A673 (cell line): ENCODE measurements around the gene KLKB1. TPM values are rescaled to one million over a fixed set of nuclear protein-coding genes. Genes with fewer than 3 reads are reported as not detected.

Experiments
- BruUV-seq: library from RNA; stranded (reverse); fragments of 400-500 nt; replicated peaks from 2 replicates; lab custom pipeline; 2021; lab: Mats Ljungman, UMichigan
- CTCF ChIA-PET: fragments of 300-600 bp; sonication (Branson Sonifier 250); formaldehyde crosslinking; loops from one replicate; lab custom pipeline; 2022; ENCODE audit warnings: antibody characterized with exemption; lab: Charles Lee
- POLR2A ChIA-PET: fragments of 300-600 bp; sonication (Branson Sonifier 250); formaldehyde crosslinking; loops from one replicate; lab custom pipeline; 2022; ENCODE audit warnings: antibody characterized with exemption; ENCODE audit not compliant: low non-redundant PET; lab: Charles Lee
- DNase-seq: peaks from one replicate; pipeline ENCODE4 v3.0.0-alpha.2; 2015; ENCODE audit warnings: low spot score
- H3K27ac ChIP-seq: fragments of 200-600 bp; sonication (generic); 2 replicates; pipeline ENCODE4 v1.5.1; 2016; ENCODE audit warnings: mixed run types, low read depth, mild to moderate bottlenecking, mixed read lengths, antibody characterized with exemption, low read length; ENCODE audit not compliant: poor library complexity, severe bottlenecking
- H3K27me3 ChIP-seq: fragments of 200-600 bp; sonication (generic); replicated peaks from 2 replicates; pipeline ENCODE4 v1.6.1; 2017; ENCODE audit warnings: mixed run types, low read depth, mild to moderate bottlenecking, mixed read lengths, antibody characterized with exemption, low read length; ENCODE audit not compliant: insufficient read depth, poor library complexity
- H3K36me3 ChIP-seq: fragments of 200-600 bp; sonication (generic); 2 replicates; pipeline ENCODE4 v1.6.1; 2016; ENCODE audit warnings: mixed run types, mild to moderate bottlenecking, mixed read lengths, antibody characterized with exemption, low read length; ENCODE audit not compliant: insufficient read depth, poor library complexity, severe bottlenecking
- H3K4me1 ChIP-seq: fragments of 200-600 bp; sonication (generic); 2 replicates; pipeline ENCODE4 v1.6.1; 2017; ENCODE audit warnings: mixed run types, mild to moderate bottlenecking, mixed read lengths, antibody characterized with exemption, low read length; ENCODE audit not compliant: insufficient read depth, poor library complexity, severe bottlenecking
- H3K4me3 ChIP-seq: fragments of 200-600 bp; sonication (generic); 2 replicates; pipeline ENCODE4 v1.5.1; 2016; ENCODE audit warnings: low read depth, mixed run types, mild to moderate bottlenecking, mixed read lengths, low read length; ENCODE audit not compliant: poor library complexity, severe bottlenecking
- H3K9me3 ChIP-seq: fragments of 200-600 bp; sonication (generic); 2 replicates; pipeline ENCODE4 v1.6.1; 2016; ENCODE audit warnings: mixed run types, low read depth, mild to moderate bottlenecking, mixed read lengths, antibody characterized with exemption, low read length; ENCODE audit not compliant: poor library complexity, severe bottlenecking
- EZH2 ChIP-seq: fragments of 200-600 bp; sonication (generic); IDR thresholded peaks from 2 replicates; pipeline ENCODE4 v1.6.1; 2017; ENCODE audit warnings: borderline replicate concordance, low read depth, mild to moderate bottlenecking, mixed read lengths, antibody characterized with exemption, low read length; ENCODE audit not compliant: poor library complexity, severe bottlenecking
- intact Hi-C: fragments of 100-400 bp; cut with micrococcal nuclease; formaldehyde crosslinking; loops from one replicate; pipeline ENCODE4 v1.10.0; 2022; ENCODE audit not compliant: unreplicated experiment
- total RNA-seq: library from RNA; stranded (reverse); gene quantifications from 2 replicates; pipeline ENCODE4 v1.2.3, GENCODE V29; 2021
- TF ChIP-seq, protein P1 (sequence below): fragments of 300-800, 200-600 bp; sonication (generic); conservative IDR thresholded peaks from 2 replicates; pipeline ENCODE4 v1.5.1; 2017; ENCODE audit warnings: low read depth, mild to moderate bottlenecking, antibody characterized with exemption, low read length, moderate library complexity, mixed read lengths

Gene KLKB1
- total RNA-seq, 1 experiment from 2014 or later, result not detected

DNA sequence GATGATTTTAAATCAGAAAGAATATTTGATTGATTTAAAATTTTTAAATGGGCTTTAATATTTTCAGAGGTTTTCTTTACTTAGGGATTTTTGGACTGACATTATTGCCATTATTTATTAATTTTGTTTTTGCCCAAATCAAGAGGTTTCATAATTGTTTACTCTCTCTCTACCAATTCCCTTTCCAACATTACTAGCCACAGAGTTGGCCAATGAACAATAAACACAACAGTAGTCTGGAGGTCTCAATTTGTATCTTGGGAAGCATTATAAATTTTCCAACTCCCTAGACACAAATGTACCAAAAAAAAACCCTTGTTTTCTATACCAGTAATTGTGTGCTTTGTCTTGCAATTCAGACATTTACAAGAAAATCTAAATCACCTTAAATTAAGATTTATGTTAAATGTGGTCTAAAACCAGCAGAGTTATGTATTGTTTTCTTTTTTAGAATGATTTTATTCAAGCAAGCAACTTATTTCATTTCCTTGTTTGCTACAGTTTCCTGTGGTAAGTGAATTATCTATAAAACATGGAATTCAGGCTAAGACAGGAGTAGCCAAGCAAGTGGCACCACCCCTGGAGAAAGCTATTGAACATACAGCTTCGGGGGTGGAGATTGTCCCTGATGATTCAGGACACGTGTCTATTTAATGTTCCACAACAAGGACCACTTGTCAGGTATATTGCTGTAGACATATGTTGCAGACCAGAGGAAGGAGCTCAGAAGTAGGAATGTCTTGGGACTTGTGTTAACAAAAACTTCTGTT lies 622 bp downstream of the KLKB1 start:
- Histone ChIP-seq H3K27ac (no peak overlapping the region), H3K27me3 (no peaks in the 10 kb centered on the region), H3K9me3 (peaks cover 9% of the 10 kb centered on the region), H3K4me1 (no peaks in the 10 kb centered on the region), H3K4me3 (no peak overlapping the region), H3K36me3 (no peaks in the 10 kb centered on the region)
- ChIA-PET POLR2A (no interaction called here), CTCF (no interaction called here)
- intact Hi-C loops, result no loop called here
- DNase-seq, result peak; percentile 26
- TF ChIP-seq EZH2, result no peak
- no TSS peak for BruUV-seq

DNA sequence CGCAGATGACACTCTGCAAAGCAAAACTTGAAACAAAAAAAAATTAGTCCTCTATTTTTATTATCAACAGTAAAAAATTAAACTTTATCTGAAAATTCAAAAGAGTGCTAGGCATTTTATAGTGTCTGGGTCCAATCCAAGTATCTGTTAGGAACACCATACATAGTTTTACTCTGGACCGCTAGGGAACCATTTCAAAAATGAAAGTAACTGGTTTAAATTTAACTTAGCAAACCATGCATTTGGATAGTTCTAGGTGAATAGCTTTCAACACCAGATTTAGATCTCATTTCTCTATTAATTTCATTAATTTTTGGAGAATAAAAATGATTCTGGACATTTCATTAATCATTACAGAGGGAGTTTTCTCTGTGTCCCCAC lies 1.2 kb downstream of the KLKB1 start:
- TF ChIP-seq, protein P1, sequence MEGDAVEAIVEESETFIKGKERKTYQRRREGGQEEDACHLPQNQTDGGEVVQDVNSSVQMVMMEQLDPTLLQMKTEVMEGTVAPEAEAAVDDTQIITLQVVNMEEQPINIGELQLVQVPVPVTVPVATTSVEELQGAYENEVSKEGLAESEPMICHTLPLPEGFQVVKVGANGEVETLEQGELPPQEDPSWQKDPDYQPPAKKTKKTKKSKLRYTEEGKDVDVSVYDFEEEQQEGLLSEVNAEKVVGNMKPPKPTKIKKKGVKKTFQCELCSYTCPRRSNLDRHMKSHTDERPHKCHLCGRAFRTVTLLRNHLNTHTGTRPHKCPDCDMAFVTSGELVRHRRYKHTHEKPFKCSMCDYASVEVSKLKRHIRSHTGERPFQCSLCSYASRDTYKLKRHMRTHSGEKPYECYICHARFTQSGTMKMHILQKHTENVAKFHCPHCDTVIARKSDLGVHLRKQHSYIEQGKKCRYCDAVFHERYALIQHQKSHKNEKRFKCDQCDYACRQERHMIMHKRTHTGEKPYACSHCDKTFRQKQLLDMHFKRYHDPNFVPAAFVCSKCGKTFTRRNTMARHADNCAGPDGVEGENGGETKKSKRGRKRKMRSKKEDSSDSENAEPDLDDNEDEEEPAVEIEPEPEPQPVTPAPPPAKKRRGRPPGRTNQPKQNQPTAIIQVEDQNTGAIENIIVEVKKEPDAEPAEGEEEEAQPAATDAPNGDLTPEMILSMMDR, result no peak
- no peak for TF ChIP-seq EZH2
- Histone ChIP-seq H3K4me1 (no peaks in the 10 kb centered on the region), H3K27ac (no peak overlapping the region), H3K4me3 (no peak overlapping the region), H3K9me3 (peaks cover 9% of the 10 kb centered on the region), H3K36me3 (no peaks in the 10 kb centered on the region), H3K27me3 (no peaks in the 10 kb centered on the region)
- DNase-seq, result no peak
- no TSS peak for BruUV-seq
- POLR2A ChIA-PET, result no interaction called here
- CTCF ChIA-PET, result no interaction called here
- intact Hi-C loops, result no loop called here

DNA sequence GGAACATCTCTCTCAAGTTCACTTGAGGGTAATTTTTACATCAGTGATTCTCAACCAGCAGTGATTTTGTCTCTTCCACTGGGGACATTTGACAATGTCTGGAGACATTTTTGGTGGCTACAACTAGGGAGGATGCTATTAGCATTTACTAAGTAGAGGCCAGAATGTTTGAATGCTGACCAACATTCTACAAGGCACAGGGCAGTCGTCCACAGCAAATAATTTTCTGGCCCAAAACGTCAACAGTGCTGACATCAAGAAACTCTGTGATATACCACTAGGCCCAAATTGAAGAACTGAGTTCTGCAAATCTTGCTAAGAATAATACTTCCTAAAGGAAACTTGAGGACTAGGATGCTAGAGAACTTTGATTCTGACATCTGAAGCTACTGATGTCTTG lies 7.1 kb downstream of the KLKB1 start:
- Histone ChIP-seq H3K27ac (no peak overlapping the region), H3K4me3 (no peak overlapping the region), H3K36me3 (no peaks in the 10 kb centered on the region), H3K4me1 (no peaks in the 10 kb centered on the region), H3K9me3 (no peaks in the 10 kb centered on the region), H3K27me3 (no peaks in the 10 kb centered on the region)
- ChIA-PET CTCF (no interaction called here), POLR2A (no interaction called here)
- intact Hi-C loops, result no loop called here
- no peak for TF ChIP-seq EZH2
- TF ChIP-seq, protein P1, result no peak
- no TSS peak for BruUV-seq
- no peak for DNase-seq

DNA sequence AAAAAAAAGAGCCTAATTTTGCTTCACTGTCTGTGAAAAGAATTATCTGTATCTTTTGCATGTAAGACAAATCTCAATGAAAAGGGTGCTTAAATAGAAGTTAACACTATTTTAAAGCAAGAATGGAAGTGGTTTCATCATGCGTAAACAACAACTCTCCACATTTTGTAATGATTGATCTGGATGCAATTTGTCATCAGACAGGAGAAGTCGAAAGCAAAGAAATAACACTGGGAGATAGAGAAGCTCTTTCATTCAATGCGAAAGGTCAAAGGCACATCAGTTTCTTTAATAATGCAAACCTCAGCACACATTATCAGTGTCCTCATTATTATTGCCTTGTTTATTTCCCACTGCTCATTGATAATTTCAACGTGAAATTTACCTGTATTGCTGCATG lies 8.8 kb downstream of the KLKB1 start:
- Histone ChIP-seq H3K4me3 (no peak overlapping the region), H3K27me3 (no peaks in the 10 kb centered on the region), H3K27ac (no peak overlapping the region), H3K36me3 (no peaks in the 10 kb centered on the region), H3K4me1 (no peaks in the 10 kb centered on the region), H3K9me3 (no peaks in the 10 kb centered on the region)
- ChIA-PET CTCF (no interaction called here), POLR2A (no interaction called here)
- no TSS peak for BruUV-seq
- DNase-seq, result no peak
- intact Hi-C loops, result no loop called here
- no peak for TF ChIP-seq EZH2
- TF ChIP-seq, protein P1, result no peak
